K562 (cell line): ENCODE data around the gene NDRG4.

Experiments used
- CHD2 ChIP-seq: IDR thresholded peaks from 2 replicates; pipeline ENCODE4 v1.6.1; 2011; ENCODE audit warnings: low read depth, low read length
- CREB1 ChIP-seq, 2 experiments: sonication (generic) in 1 of 2; formaldehyde crosslinking in 1 of 2; IDR thresholded peaks; 2 replicates each; pipeline versions ENCODE4 v1.6.1 to v1.8.0; 2012 to 2022; ENCODE audit warnings: inconsistent platforms in 1 of 2, mild to moderate bottlenecking in 1 of 2, missing genetic modification reagents in 1 of 2, moderate library complexity in 1 of 2
- CTCF ChIP-seq, 3 experiments: IDR thresholded peaks in 2 of 3; conservative IDR thresholded peaks in 1 of 3; 2 replicates each; pipeline ENCODE4 v1.5.1; 2011 to 2012; ENCODE audit warnings: low read length in 3 of 3, mild to moderate bottlenecking in 3 of 3, control low read depth in 2 of 3, improper control_type of control experiment in 1 of 3, inconsistent platforms in 1 of 3, low read depth in 1 of 3, mixed read lengths in 1 of 3, moderate library complexity in 1 of 3; ENCODE audit not compliant: insufficient read depth in 2 of 3
- FOXK2 ChIP-seq, 2 experiments: fragments of 450-650 bp; IDR thresholded peaks in 1 of 2; conservative IDR thresholded peaks in 1 of 2; 2 replicates each; pipeline ENCODE4 v1.6.1; 2016; ENCODE audit warnings: low read depth in 2 of 2, mild to moderate bottlenecking in 1 of 2
- IFI16 ChIP-seq: fragments of 250-450 bp; sonication (Bioruptor Pico); IDR thresholded peaks from 2 replicates; pipeline ENCODE4 v2.1.2; 2022; ENCODE audit warnings: mild to moderate bottlenecking, inconsistent platforms
- MAFK ChIP-seq: IDR thresholded peaks from 2 replicates; pipeline ENCODE4 v1.6.1; 2011; ENCODE audit warnings: low read length, improper control_type of control experiment
- POLR2A ChIP-seq: fragments of 450-650 bp; conservative IDR thresholded peaks from 2 replicates; pipeline ENCODE4 v1.6.1; 2016
- SMAD3 ChIP-seq: fragments of 450-650 bp; formaldehyde crosslinking; conservative IDR thresholded peaks from 2 replicates; pipeline ENCODE4 v1.4.0; 2020; ENCODE audit warnings: mild to moderate bottlenecking
- SMC3 ChIP-seq: conservative IDR thresholded peaks from 2 replicates; pipeline ENCODE4 v1.6.1; 2011; ENCODE audit warnings: low read depth, low read length, improper control_type of control experiment; ENCODE audit not compliant: insufficient read depth
- TAF1 ChIP-seq: IDR thresholded peaks from 2 replicates; pipeline ENCODE4 v1.6.1; 2011; ENCODE audit warnings: mild to moderate bottlenecking, low read length, moderate library complexity; ENCODE audit not compliant: insufficient read depth, control insufficient read depth, severe bottlenecking; ENCODE audit errors: extremely low read depth
- ZNF133 ChIP-seq: fragments of 250-450 bp; sonication (Bioruptor Pico); IDR thresholded peaks from 2 replicates; pipeline ENCODE4 v1.4.0; 2020; ENCODE audit warnings: mild to moderate bottlenecking
- ZNF407 ChIP-seq: fragments of 450-650 bp; IDR thresholded peaks from 2 replicates; pipeline ENCODE4 v1.6.1; 2016; ENCODE audit warnings: low read depth

- TF ChIP-seq SMAD3 = no peak
- no peak for TF ChIP-seq POLR2A
- no peak for TF ChIP-seq CTCF (IDR thresholded peaks at IDR 0.05 in 2 of 3, conservative IDR thresholded peaks at IDR 0.05 in 1 of 3; ENCODE audit: insufficient read depth in 2 of 3, low read depth in 1 of 3, low read length in 3 of 3)
- TF ChIP-seq TAF1 = no peak
- no peak for TF ChIP-seq CREB1 (IDR thresholded peaks at IDR 0.05)
- TF ChIP-seq CREB1 (CRISPR knock-in tag; IDR thresholded peaks at IDR 0.05) = no peak
- TF ChIP-seq ZNF407 = no peak
- no peak for TF ChIP-seq MAFK
- TF ChIP-seq ZNF133 (CRISPR knock-in tag) = no peak
- TF ChIP-seq FOXK2 (conservative IDR thresholded peaks at IDR 0.05 in 1 of 2, IDR thresholded peaks at IDR 0.05 in 1 of 2; ENCODE audit: low read depth in 2 of 2) = no peak
- TF ChIP-seq IFI16 = no peak
- TF ChIP-seq CHD2 = no peak
- no peak for TF ChIP-seq SMC3
Observed at GRCh38 chr16:58492735-58493134, 7.2 kb upstream of the NDRG4 start.
